HG03095 (cell line): ENCODE results near the gene KRTAP10-4.
"Not testable (repeated sequence)": the region's sequence is repeated elsewhere in the genome, so short reads cannot be mapped to it uniquely, and the experiment has no call there.

ENCODE experiments used
- ATAC-seq: cut with Tn5 transposase; IDR thresholded peaks from one replicate; pipeline ENCODE4 v1.9.1; 2021; ENCODE audit warnings: moderate library complexity; ENCODE audit not compliant: unreplicated experiment

The KRTAP10-4 gene

GRCh38 chr21:44573630-44574456, at the start of gene KRTAP10-4:
TSS of gene KRTAP10-4 (plus strand) at chr21:44573729. CDS start at chr21:44573759, 30 bp downstream.
- ATAC-seq, result not testable (repeated sequence)

GRCh38 chr21:44524414-44525371, 48.8 kb upstream of the KRTAP10-4 start:
- no peak for ATAC-seq

- no peak for ATAC-seq
Observed at GRCh38 chr21:44525391-44526095, 48.0 kb upstream of the KRTAP10-4 start.

DNA sequence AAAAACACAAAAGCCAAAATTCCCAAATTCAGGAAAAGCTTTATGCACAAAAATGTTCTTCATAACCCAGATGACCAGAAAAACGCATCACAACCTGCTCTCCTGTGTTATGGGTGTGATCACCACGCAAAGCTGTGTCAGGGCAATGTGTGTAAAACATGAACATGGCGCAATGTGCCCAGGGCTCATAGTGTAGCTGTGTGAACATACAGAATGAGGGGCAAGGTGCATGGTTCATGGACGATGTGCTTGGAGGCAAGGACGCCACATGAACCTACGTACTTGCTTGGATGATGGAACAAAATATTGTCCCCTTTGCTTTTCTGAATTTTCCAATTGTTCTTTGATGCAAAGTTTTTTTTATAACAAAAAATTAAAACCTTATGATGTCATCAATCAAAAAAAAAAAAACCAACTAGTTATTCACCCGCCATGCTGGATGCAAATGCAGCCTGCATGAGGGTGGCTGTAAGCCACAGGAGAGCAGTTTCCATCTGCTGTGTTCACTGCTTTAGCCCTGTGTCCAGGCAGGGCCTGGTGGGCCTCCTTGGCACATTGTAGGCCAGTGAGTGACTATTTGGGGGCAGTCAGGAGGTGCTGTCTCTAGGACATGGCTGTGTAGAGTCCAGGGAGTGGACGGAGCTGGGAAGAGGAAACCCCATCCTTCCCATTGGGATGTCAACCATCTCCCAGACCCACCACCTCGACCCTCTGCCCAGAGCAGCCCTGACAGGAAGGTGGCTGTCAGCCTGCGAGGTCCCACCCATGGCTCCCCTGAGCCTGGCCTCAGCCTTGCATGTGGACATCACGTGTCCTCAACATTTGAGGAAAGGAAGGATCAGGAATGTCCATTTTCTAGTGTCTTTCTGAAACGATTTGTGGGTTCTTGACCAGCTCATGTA, 47.2 kb upstream of the KRTAP10-4 start:
- ATAC-seq, result no peak

DNA sequence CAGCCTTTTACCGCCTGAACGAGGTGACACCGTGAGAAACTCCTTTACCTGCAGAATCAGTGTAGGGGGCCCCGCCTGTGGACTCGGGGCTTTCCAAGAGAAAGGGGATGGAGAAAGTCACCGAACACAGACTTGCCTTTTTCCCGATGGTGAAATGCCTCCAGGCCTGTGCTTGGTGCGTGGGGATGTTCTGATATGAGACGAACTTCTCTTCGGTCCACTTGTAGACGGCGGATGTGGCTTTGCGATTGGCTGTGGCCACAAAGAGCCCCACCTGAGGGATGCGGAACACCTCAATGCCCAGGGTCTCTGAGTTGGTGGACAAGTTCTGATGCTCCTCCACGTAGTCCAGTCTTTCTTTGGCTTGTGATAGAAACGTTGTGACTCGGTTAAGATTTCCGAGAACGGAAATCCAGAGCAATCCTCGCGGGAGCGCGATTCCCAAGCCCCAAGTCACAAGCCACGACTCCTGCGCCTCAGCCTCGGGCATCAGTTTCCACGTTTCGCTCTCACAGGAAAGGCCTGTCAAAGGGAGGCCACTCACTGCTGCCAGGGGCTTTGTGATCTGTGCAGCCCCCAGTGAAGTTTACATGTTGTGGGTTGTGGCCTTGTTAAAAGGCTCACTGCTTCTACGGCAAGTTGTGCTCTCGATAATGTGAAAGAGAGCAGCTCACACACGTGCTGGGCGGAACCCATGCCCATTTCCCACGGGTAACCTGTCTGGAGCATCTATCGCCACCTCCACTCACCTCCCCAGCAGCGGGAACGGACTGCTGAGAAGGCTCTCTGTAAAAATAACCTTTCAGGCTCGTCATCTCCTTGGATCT, 46.2 kb upstream of the KRTAP10-4 start:
- no peak for ATAC-seq

DNA sequence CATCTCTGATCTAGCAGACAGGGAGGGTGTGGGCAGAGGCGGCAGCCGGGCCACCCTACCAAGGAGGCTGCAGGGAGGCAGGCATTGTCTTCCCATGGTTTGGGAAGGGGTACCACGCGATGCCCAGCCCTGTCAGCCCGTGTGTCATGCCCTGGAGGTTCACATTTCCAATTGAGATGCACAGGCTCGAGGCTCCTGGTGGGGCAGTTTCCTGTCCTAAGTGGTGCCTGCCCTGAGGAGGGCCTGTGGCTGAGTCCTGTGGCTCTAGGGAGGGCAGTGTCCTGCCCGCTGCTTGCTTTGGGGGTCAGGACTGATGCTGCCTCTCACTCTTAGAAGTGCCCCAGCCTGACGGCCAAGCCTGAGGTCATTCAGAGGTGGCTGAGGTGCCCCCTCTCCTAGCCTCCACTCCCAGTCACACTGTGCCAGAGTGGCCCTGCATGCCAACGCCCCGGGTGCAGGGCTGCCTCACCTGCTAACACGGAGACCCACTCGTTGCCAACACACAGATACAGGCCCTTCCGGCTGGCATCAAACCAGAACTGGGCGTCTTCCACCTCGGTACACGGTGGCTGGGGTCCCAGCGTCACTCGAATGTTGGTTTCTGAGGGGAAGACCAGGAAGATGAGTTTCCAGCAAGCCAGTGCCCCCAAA, 45.4 kb upstream of the KRTAP10-4 start:
- ATAC-seq, result no peak

DNA sequence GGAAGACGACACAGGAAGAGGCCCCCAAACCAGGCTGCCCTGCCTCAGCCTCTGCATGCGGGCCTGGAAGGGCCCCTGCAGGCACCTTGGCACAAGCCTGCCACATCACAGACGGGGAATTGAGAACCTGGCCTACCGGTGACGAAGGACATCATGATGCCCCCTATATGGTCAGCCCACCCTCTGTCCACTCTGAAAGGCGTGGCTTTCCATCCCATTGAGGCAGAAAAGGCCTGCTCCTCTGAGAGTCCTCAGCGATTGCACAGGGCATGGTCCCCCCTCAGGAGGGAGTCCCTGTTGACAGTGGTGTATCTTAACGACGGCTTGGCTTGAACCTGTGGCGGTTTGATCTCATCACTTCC, 44.9 kb upstream of the KRTAP10-4 start:
- no peak for ATAC-seq

GRCh38 chr21:44529011-44529421, 44.5 kb upstream of the KRTAP10-4 start:
- no peak for ATAC-seq

- no peak for ATAC-seq
Observed at GRCh38 chr21:44529503-44530125, 43.9 kb upstream of the KRTAP10-4 start.

DNA sequence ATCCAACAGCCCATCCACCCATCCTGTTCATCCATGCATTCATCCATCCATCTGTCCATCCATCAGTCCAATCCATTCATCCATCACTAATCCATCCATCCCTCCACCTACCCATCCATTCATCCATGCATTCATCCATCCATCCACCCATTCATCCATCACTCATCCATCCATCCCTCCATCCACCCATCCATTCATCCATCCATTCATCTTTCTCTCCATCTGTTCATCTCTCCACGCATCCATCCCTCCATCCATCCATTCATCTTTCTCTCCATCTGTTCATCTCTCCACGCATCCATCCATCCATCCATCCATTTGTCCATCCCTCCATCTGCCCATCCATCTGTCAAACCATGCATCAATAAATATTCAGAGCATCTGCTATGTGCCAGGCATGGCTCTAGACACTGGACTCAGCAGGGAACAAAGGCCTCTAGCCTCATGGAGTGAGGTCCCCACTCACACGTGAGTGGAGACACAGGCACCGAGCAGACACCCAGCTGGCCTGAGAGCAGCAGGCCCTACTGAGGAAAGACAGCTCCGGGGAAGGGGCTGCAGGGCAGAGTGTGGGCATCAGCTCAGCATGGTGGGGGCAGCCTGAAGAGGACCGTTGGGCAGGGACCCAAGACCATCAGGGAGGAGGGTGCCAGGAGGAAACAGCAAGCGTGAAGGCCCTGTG, 43.2 kb upstream of the KRTAP10-4 start:
- ATAC-seq, result no peak

DNA sequence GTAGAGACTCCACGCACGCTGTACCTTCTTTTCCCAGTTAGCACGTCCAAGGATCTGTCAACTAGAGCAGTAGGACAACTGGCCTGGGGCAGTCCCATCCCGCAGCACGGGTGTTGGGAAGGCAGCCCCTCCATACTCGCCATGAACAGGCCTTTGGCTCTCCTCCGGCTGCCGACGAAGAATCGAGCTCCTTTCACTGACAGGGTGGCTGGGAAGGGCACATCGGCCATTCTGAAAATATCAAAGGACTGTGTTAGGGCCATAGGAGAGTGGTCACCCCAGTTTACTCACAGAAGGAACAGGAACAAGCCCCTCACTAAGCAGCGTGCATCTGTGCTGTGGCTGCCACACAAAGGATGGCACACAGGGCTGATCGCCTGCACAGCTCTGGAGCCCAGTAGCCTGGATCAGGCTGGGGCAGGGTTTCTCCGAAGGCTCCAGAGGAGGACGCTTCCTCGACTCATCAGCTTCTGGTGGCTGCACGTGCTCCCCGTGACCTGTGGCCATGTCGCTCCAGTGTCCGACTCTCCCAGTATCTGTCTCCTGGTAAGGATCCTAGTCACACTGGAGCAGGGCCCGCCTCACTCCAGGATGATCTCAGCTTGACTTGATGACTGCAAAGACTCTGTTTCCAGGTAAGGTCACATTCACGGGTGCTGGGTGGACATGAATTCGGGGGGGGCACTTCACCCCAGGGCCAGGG, 42.5 kb upstream of the KRTAP10-4 start:
- ATAC-seq, result no peak

DNA sequence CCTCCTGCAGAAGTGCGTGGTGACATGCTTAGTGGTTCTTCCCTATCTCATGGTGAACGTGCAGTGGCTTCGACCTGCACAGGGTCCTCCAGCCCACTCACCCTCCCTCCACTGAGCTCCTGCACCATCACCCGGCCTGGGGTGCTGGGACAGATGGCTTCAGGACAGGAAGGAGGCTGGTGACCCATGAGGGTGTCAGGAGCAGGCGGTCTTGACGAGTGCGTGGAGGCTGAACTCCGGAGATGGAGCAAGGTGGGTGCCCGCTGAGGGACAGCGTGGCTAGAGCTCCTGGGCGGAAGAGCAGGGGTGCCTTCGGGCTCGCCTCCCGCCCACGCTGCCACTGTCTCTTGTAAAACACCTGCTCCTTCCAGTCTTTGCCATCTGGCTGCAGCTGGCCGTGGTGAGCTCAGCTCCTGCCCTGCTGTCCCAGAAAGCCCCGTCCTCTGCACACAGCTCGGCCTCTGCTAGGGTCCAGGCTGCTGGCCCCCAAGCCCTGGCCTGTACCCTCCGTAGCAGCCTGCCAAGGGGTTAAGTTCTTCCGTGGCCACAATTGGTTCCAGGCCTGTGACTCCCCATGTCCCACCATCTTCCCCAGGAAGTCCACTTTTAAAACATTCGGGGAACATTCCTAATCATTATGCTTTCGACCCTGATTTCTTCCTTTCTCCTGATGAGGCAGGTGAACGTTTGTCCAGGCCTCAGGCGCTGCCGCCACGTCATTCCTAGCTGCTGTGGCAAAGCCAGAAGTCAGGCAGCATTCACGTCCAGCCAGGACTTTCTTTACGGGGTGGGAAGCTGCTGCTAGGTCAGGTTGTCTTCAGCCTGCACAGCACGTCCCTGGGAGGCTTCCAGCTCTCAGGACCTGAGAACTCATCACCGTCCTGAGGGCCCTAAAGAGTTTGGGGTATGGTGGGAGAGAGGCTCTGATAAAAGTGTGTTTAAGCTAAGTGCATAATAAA, 41.6 kb upstream of the KRTAP10-4 start:
- no peak for ATAC-seq

DNA sequence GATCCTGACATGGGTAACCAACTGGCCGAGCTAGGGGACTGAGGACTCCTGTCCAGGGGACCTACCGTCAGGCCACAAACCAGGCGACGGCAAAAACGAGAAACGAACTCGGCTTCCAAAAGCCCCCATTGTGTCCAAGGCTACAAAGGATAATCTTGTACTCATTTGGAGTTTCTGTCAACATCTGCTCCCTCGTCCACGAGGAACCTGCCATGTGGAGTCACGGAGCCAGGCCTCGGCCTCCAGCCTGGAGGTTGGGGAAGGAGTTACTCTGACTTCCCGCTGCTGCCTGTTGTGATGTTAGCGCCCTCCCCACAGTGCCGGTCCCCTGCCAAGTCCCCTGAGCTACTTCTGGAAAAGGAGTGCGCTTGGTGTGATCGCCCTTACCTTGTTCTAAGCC, 40.8 kb upstream of the KRTAP10-4 start:
- ATAC-seq, result no peak

DNA sequence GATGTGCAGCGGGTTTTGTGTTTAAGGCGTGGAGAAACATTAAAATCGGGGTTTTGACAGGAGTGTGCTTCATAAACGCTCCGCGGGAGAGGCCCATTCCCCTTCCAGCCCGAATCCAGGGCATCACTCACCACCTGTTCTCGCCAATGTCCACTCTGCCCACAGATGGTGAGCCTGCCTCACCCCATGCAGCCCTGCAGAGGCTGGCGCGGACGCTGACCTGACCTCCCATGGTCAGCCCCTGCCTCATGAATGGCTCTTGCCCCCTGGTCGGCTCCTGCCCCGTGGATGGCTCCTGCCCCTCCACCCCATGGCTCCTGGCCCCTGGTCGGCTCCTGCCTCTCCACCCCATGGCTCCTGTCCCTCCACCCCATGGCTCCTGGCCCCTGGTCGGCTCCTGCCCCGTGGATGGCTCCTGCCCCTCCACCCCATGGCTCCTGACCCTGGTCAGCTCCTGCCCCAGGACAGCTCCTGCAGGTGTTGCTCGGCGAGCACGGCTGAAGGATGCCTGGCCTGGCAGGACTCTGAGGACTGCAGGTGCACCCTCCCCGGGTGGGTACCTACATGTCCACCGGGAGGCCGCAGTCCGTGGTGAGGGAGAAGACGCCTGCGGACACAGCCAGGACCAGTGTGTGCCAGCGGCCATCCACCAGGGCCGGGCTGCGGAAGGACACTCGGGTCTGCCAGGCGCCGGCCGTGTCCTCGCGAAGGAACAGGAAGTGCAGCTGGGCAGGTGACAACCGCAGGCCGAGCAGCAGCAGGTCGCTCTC, 40.2 kb upstream of the KRTAP10-4 start:
- no peak for ATAC-seq

DNA sequence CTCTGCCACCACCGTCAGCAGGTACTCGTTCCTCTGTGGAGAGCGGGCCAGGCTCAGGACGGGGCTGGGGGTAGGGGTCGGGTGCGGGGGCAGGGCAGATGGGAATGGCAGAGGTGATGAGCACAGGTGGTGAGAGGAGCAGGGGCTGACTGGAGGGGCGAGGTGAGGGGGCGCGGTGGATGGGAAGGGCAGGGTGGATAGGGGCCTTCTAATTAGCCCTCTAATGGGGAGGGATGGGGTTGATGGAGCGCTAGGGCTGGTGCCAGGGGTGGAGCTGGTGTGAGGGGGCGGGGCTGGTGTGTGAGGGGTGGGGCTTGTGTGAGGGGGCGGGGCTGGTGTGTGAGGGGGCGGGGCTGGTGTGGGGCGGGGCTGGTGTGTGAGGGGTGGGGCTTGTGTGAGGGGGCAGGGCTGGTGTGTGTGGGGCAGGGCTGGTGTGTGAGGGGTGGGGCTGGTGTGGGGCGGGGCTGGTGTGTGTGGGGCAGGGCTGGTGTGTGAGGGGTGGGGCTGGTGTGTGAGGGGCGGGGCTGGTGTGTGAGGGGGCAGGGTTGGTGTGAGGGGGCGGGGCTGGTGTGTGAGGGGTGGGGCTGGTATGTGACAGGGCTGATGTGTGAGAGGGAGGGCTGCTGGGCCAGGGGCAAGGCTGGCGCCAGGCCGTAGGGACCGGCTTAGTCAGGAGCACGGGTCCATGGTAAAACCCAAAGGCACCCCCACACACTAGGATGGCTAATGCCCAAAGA, 39.5 kb upstream of the KRTAP10-4 start:
- no peak for ATAC-seq
